ENCODE data around the gene C1QB.

C1QB gene, protein sequence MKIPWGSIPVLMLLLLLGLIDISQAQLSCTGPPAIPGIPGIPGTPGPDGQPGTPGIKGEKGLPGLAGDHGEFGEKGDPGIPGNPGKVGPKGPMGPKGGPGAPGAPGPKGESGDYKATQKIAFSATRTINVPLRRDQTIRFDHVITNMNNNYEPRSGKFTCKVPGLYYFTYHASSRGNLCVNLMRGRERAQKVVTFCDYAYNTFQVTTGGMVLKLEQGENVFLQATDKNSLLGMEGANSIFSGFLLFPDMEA

GRCh38 chr1:22652881-22653316 lies at the start of gene C1QB:
Gene C1QB, plus strand, starts transcription at chr1:22653236. Its CDS starts 6,227 bp downstream, at chr1:22659463.
- no peak for DNase-seq

- no peak for DNase-seq
Measured at GRCh38 chr1:22606161-22606560, 46.9 kb upstream of the C1QB start.

GRCh38 chr1:22607154-22607553 lies 45.9 kb upstream of the C1QB start:
- no peak for DNase-seq

GRCh38 chr1:22608361-22608760 lies 44.7 kb upstream of the C1QB start:
- DNase-seq: no peak

DNA sequence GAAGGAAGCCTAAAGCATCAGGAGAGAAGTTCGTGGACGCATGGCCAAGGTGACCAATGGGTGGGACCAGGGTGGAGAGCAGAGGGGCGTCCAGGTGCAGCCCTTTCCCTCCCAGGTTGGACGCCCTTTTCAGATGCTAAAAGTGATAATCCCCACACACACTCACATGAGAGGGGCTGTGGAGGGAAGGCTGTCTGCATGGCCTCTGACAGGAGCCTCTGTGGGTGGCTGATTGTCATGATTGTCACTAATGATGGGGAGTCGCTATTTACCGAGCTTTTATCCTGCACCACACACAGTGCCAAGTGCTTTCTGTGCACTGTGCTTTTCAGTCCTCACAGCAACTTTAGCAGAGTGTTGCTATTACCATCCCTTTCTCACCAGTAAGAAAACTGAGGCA lies 43.7 kb upstream of the C1QB start:
- DNase-seq: no peak

DNA sequence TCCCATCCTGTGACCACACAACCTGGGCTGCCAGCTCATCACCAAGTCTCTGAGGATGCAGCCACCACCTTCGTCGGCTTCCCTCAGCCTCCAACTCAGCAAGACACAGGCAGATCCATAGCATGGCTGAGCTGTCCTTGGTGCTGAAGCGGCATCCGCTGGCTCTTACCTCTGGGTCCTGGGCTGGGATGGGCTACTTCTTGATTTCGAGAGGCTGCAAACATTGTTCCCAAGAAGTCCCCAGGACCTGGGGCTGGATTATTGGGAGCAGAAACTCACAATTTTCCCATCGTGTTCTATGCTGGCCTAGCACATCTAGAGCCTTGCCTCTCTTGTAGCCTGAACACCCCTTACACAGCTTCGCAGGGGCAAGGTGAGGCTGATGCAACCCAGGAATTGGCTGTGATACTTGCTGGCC lies 41.5 kb upstream of the C1QB start:
- DNase-seq: peak; percentile 40

DNA sequence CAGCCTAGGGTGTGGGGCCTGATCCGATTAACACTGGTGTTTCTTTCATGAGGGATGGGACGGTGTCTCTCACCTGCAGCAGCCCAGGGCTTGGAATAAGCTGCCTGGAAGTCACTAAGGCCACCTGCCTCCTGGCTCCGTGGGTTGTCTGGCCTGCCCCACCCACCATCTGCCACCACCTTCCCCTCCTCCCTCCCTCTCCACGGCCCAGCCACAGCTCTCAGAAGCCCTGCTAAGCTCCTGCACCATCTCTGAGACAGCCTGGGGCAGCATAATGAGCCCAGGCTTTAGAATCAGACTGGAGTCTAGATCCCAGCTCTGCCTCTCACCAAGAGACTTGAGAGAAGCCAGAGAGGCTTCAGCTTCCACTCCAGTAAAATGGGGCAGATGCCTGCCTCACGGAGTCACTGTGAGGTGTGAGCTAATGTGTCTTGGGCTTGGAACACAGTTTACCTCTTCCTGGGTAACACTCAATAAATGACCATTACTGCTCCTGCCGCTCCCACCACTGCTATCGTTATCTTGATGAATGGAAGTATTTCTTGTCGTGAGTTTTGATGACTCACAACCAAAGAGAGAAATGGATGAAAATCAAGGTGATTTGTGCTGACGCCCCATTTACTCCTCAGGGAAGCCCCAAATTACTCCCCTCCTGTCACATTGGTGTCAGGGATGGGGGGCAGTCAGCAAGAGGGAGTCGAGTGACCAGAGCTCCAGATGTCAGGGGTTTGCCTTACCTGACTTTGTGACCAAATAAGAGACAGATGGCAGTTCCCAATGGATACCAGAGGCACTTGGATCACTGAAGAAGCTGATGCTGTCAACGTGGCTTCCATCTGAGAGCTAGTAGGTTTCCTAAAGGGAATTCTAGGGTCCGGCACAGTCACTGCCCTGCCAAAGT lies 40.1 kb upstream of the C1QB start:
- no peak for DNase-seq

DNA sequence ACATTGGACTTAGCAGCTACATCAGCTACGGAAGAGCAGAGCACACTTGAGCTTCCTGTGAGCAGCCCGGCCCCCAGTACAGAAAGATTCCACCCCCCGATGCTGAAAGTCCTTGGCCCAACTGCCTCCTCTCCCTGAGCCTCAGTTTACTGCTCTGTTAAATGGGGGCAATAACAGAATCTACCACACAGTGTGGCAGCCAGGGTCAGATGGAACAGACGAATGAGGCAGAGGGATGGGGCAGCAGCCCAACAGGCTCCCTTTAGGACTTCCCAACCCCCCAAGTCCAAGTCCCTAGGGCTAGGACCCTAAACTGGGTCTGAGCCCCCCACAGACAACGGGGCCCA lies 39.5 kb upstream of the C1QB start:
- no peak for DNase-seq

- no peak for DNase-seq
Measured at GRCh38 chr1:22613951-22614350, 39.1 kb upstream of the C1QB start.

DNA sequence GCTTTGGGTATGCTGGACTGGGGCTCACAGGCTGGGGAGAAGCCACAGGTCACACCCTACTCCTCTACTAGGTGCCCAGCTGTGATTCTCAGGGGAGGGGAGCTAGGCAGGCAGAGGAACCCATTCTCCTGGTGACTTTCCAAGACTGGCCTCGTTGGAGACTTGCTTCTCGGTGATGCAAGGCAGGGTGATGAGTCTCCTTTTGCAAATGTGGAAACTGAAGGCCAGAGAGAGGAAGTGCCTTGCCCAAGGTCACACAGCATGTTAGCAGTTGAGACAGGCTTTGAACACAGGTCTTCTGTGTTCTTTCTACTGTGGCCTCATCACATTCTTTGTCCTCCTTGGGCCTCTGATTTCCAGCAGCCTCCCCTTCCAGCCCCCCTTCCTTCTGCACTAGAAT lies 37.1 kb upstream of the C1QB start:
- no peak for DNase-seq

- DNase-seq: no peak
Measured at GRCh38 chr1:22616571-22616970, 36.5 kb upstream of the C1QB start.

- no peak for DNase-seq
Measured at GRCh38 chr1:22618056-22618455, 35.0 kb upstream of the C1QB start.

GRCh38 chr1:22619252-22619651 lies 33.8 kb upstream of the C1QB start:
- no peak for DNase-seq

- no peak for DNase-seq
Measured at GRCh38 chr1:22619798-22620197, 33.2 kb upstream of the C1QB start.

- no peak for DNase-seq
Measured at GRCh38 chr1:22621761-22622160, 31.3 kb upstream of the C1QB start.

DNA sequence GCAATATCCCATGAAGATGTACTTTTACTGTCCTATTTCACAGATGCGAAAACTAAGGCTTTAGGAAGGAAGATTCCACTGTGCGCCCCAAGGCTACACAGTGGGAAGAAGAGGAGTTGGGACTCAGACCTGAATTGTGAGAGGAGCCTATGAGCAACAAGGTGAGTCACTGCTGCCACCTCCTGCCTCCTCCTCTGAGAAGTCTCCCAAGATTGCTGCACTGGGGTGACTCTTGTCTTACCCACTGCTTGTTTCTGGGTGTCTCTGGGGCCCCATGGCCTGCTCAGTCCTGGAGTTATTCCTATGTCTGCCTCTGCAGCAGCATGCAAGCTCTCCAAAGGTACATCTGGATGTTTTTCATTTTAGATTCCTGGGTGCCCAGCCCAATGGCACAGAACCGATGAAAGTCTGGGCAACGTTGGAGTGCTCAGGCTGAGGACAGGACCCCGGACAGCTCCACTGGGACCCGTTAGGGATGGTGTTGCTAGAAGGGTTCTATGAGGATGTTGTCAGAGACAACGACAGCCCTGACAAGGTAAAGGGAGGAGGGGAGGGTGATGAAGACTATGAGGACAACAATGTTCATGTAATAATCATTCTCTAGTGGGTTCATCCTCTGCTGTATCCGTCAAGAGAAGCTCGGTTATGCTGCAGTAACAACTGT lies 27.6 kb upstream of the C1QB start:
- no peak for DNase-seq

DNA sequence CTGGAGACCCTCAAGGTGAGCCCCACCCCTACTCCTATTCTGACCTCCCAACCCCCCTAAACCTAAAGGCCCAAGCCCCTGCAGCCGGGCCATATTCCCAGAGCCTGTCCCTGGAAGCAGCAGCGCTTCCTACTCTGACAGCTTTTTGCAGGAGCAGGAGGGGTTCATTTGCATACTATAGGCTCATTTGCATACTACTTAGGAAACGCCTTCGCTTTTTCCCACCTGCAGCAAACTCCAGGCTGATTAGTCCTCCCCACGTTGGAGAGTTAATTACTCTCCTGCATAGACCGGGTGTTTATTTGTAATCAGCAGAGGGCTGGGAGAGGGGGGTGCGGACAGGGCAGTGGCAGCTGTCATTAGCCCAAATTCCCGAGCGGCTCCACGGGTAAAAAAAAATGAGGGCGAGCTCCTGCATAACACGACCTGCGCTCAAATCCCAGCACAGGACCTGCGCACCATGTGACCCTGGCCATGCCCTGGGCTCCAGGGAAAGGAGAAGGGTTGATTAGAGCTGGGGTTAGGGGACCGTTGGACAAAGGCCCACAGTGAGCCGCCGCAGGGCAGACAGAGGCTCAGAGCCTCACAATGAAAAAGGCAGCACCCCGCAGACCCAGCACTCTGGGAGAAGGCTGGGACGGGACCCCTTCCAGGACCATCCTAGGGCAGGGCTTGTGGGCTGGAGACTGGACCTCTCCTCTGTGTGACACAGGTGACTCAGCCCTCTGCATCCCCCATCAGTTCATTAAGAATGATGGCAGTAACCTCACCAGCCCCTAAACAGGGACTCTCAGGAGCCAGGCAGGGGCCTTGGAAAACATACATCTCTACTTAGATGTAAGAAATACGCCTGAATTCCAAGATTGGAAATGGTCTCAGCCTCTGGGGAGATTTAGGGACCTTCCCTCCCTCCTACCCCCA lies 26.5 kb upstream of the C1QB start:
- DNase-seq: no peak

GRCh38 chr1:22627331-22627730 lies 25.7 kb upstream of the C1QB start:
- no peak for DNase-seq

GRCh38 chr1:22628698-22629444 lies 24.2 kb upstream of the C1QB start:
- DNase-seq: no peak

- no peak for DNase-seq
Measured at GRCh38 chr1:22629886-22630285, 23.1 kb upstream of the C1QB start.

GRCh38 chr1:22633697-22634463 lies 19.2 kb upstream of the C1QB start:
- no peak for DNase-seq
